Peyer's patch (tissue), 4 donors: Measurements from ENCODE around the gene CRIP2. TPM values are rescaled to one million over a fixed set of nuclear protein-coding genes. Genes with fewer than 3 reads are reported as not detected.

Source experiments
- DNase-seq, 3 donors: peaks; one replicate each; pipeline ENCODE4 v3.0.0-alpha.2; 2017 to 2019
- H3K27ac ChIP-seq, 4 donors: fragments of 200-600 bp; sonication (generic); one replicate each; pipeline ENCODE4 v1.5.1; 2016 to 2019
- H3K27me3 ChIP-seq, 2 donors: fragments of 200-600 bp; sonication (generic); one replicate each; pipeline ENCODE4 v1.5.1; 2019
- H3K36me3 ChIP-seq, 3 donors: fragments of 200-600 bp; sonication (generic); one replicate each; pipeline ENCODE4 v1.5.1; 2016 to 2019
- H3K4me1 ChIP-seq, 4 donors: fragments of 200-600 bp; sonication (generic); one replicate each; pipeline ENCODE4 v1.5.1; 2016 to 2019
- H3K4me3 ChIP-seq, 4 donors: fragments of 200-600 bp; sonication (generic); 1 replicate in 3 of 4; 2 replicates in 1 of 4; pipeline ENCODE4 v1.5.1; 2016 to 2019; ENCODE audit warnings: mild to moderate bottlenecking in 1 of 4
- H3K9me3 ChIP-seq, 4 donors: fragments of 200-600 bp; sonication (generic); one replicate each; pipeline ENCODE4 v1.5.1; 2016 to 2019; ENCODE audit warnings: mild to moderate bottlenecking in 1 of 4
- CTCF ChIP-seq, 6 experiments: fragments of 450-650 bp in 4 of 6; fragments of 200-600 bp in 2 of 6; sonication (generic) in 1 of 6; IDR thresholded peaks; one replicate each; pipeline ENCODE4 v1.5.1; 2017 to 2019; ENCODE audit warnings: antibody characterized with exemption in 6 of 6, mild to moderate bottlenecking in 3 of 6, moderate library complexity in 1 of 6
- POLR2A ChIP-seq, 2 donors: fragments of 450-650 bp; IDR thresholded peaks; one replicate each; pipeline ENCODE4 v1.5.1; 2017; ENCODE audit warnings: antibody characterized with exemption in 2 of 2, mild to moderate bottlenecking in 2 of 2, moderate library complexity in 2 of 2
- total RNA-seq, 4 donors: library from RNA; depleted of rRNA; stranded (reverse); fragments of >200 nt; gene quantifications; one replicate each; pipeline ENCODE4 v1.1.0, GENCODE V29; 2016

CRIP2 gene, protein sequence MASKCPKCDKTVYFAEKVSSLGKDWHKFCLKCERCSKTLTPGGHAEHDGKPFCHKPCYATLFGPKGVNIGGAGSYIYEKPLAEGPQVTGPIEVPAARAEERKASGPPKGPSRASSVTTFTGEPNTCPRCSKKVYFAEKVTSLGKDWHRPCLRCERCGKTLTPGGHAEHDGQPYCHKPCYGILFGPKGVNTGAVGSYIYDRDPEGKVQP
- 10 to 100 TPM; 20.8 to 69.3 (median 41.9) TPM for total RNA-seq

DNA sequence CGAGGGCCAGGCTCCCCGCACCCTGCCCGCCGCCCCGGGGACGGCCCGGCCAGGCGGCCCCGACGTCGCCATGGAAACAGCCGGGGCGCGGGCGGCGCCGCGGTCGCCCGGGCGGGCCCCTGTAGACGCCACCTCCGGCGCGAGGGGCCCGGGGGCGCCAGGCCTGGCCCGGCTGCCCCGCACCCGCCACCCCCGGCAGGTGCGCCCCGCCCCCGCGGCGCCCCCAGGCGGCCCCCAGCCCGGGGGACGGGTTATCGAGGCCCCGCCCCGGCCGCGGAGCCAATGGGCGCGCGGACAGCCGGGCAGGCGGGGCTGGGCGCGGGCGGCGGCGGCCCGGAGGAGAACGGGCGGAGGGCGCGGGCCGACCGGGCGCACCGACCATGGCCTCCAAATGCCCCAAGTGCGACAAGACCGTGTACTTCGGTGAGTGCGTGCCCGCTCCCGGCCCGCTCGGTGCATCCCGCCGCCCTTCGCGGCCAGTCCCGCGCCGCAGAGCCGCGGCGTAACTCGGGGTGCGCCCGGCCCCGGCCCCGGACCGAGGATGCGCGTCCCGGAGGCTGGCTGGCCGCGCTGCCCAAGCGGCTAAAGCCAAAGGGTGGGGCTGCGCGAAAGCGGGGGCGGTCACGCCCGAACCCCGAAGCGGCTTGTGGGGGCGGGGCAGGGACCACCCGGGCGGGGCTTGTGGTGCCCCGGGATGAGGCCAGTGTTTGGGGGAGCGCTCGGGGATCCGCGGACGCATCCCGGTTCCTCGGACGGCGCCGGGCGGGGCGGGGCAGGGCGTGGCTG, at the start of gene CRIP2:
Gene CRIP2 (plus strand): TSS at position 339 of the 786 bp plus-strand sequence. CDS start 42 bp downstream, at position 381.
- peak within 1 kb of the TSS; percentile 42 to 94 (median 60) for H3K4me3 ChIP-seq
- no peaks in the 10 kb centered on the region for H3K9me3 ChIP-seq
- DNase-seq = no peak
- TF ChIP-seq CTCF (IDR thresholded peaks at IDR 0.05) (no peak), POLR2A (IDR thresholded peaks at IDR 0.05) (no peak)
- peaks cover 0 to 44% of the 10 kb centered on the region in 2 donors for H3K27me3 ChIP-seq
- peaks cover 2 to 63% (median 31%) of the 10 kb centered on the region in 4 donors for H3K4me1 ChIP-seq
- peaks cover 0 to 13% (median 0%) of the 10 kb centered on the region in 3 donors for H3K36me3 ChIP-seq
- peak within 1 kb of the TSS; percentile 61 to 93 (median 72) for H3K27ac ChIP-seq

- Histone ChIP-seq H3K36me3 (no peaks in the 10 kb centered on the region), H3K27ac (no peak overlapping the region)
These were observed 49.8 kb upstream of the CRIP2 start for GRCh38 chr14:105424861-105425260.

GRCh38 chr14:105425823-105426247, 48.8 kb upstream of the CRIP2 start:
- TF ChIP-seq POLR2A (IDR thresholded peaks at IDR 0.05) (no peak), CTCF (IDR thresholded peaks at IDR 0.05) (no peak)
- no peak overlapping the region for H3K27ac ChIP-seq
- no peaks in the 10 kb centered on the region for H3K36me3 ChIP-seq
- DNase-seq = no peak
- no peak overlapping the region for H3K4me3 ChIP-seq
- no peaks in the 10 kb centered on the region for H3K9me3 ChIP-seq
- no peaks in the 10 kb centered on the region for H3K27me3 ChIP-seq
- peaks cover 4 to 17% (median 13%) of the 10 kb centered on the region in 4 donors for H3K4me1 ChIP-seq

More at GRCh38 chr14:105424861-105425260, 49.8 kb upstream of the CRIP2 start:
- Histone ChIP-seq H3K4me3 (no peak overlapping the region), H3K4me1 (peaks cover 5 to 23% (median 18%) of the 10 kb centered on the region in 4 donors), H3K27me3 (no peaks in the 10 kb centered on the region), H3K9me3 (no peaks in the 10 kb centered on the region)
- TF ChIP-seq POLR2A (IDR thresholded peaks at IDR 0.05) (no peak), CTCF (IDR thresholded peaks at IDR 0.05) (no peak)
- DNase-seq = no peak

DNA sequence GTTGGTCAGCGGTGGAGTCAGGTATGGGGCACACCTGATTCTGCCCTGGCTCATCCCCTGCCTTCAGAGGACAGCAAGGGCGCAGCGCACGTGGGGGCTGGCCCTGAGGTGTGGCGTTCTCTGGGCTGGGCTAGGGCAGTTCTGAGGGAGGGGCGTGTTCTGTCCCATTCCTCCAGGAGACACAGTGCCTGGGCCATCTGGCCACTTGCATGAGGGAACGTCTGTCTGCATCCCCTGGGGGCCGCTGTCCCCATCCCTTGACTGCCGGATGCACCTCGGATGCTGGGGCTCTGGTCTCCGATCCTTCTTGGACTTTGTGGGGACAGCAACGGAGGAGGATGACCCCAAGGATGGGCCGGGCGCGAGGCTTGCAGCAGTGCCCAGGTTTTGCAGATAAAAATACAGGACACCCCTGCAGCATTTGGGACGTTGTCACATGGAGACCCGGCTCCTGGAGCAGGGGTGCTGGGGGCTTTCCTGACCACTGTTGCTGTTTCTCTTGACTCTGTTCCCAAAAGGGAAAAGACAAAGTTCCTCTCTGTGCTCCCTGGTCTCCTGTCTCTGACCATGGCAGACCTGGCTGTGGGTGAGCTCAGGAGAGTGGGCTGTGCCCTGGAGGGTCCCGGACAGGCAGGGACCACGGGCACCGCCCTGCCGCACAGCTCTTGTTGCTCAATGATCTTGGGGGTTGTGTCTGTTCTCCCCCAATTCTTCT, 48.0 kb upstream of the CRIP2 start:
- no peaks in the 10 kb centered on the region for H3K9me3 ChIP-seq
- TF ChIP-seq CTCF (IDR thresholded peaks at IDR 0.05) = no peak
- no peak for TF ChIP-seq POLR2A (IDR thresholded peaks at IDR 0.05)

GRCh38 chr14:105427412-105427811, 47.2 kb upstream of the CRIP2 start:
- TF ChIP-seq POLR2A (IDR thresholded peaks at IDR 0.05) (no peak), CTCF (IDR thresholded peaks at IDR 0.05) (no peak)
- Histone ChIP-seq H3K27ac (no peak overlapping the region), H3K36me3 (no peaks in the 10 kb centered on the region), H3K4me1 (peaks cover 0 to 3% (median under 1%) of the 10 kb centered on the region in 4 donors), H3K27me3 (no peaks in the 10 kb centered on the region), H3K4me3 (no peak overlapping the region), H3K9me3 (no peaks in the 10 kb centered on the region)
- no peak for DNase-seq

More for the DNA sequence above, 48.0 kb upstream of the CRIP2 start:
- H3K27ac ChIP-seq = no peak overlapping the region
- H3K4me1 ChIP-seq = peaks cover 0 to 10% (median 5%) of the 10 kb centered on the region in 4 donors
- no peak overlapping the region for H3K4me3 ChIP-seq
- no peak for DNase-seq
- H3K36me3 ChIP-seq = no peaks in the 10 kb centered on the region
- no peaks in the 10 kb centered on the region for H3K27me3 ChIP-seq
